Measurements from ENCODE around the gene PCDHGA1.

The PCDHGA1 gene

DNA sequence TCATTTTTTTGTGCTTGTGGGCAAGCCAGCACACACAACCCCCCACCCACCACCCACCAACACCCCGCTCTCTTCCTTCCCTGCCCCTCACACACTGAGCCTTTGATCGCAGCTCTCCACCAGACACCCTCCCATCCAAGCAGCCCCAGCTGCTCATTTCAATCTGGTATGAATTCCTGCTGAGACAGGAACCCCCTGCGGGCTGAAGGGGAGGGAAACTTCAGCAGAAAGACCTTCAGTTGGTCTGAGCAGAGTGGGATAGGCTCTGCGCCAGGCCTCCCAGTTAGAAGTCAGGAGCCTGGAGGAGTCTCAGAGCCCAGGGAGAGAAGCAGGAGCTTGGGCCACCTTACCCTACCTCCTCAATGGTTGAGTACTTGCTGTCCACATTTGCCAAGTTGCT, 165.7 kb downstream of the PCDHGA1 start:
- no peak for DNase-seq (ENCODE audit: low read depth)
- H3K4me3 ChIP-seq (ENCODE audit: low read depth, low read length): no peak overlapping the region
- TF ChIP-seq, protein P1, sequence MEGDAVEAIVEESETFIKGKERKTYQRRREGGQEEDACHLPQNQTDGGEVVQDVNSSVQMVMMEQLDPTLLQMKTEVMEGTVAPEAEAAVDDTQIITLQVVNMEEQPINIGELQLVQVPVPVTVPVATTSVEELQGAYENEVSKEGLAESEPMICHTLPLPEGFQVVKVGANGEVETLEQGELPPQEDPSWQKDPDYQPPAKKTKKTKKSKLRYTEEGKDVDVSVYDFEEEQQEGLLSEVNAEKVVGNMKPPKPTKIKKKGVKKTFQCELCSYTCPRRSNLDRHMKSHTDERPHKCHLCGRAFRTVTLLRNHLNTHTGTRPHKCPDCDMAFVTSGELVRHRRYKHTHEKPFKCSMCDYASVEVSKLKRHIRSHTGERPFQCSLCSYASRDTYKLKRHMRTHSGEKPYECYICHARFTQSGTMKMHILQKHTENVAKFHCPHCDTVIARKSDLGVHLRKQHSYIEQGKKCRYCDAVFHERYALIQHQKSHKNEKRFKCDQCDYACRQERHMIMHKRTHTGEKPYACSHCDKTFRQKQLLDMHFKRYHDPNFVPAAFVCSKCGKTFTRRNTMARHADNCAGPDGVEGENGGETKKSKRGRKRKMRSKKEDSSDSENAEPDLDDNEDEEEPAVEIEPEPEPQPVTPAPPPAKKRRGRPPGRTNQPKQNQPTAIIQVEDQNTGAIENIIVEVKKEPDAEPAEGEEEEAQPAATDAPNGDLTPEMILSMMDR (IDR thresholded peaks at IDR 0.05; ENCODE audit: insufficient read depth, low read depth, low read length, missing control alignments): no peak

GRCh38 chr5:141501761-141502160, 171.4 kb downstream of the PCDHGA1 start:
- no peak overlapping the region for H3K4me3 ChIP-seq (ENCODE audit: low read depth, low read length)
- no peak for DNase-seq (ENCODE audit: low read depth)
- TF ChIP-seq, protein P1 (IDR thresholded peaks at IDR 0.05; ENCODE audit: insufficient read depth, low read depth, low read length, missing control alignments): no peak

GRCh38 chr5:141503681-141504080, 173.4 kb downstream of the PCDHGA1 start:
- H3K4me3 ChIP-seq (ENCODE audit: low read depth, low read length): no peak overlapping the region
- no peak for DNase-seq (ENCODE audit: low read depth)
- TF ChIP-seq, protein P1 (IDR thresholded peaks at IDR 0.05; ENCODE audit: insufficient read depth, low read depth, low read length, missing control alignments): no peak

- H3K4me3 ChIP-seq (ENCODE audit: low read depth, low read length): no peak overlapping the region
- no peak for DNase-seq (ENCODE audit: low read depth)
- TF ChIP-seq, protein P1 (IDR thresholded peaks at IDR 0.05; ENCODE audit: insufficient read depth, low read depth, low read length, missing control alignments): no peak
Measured at GRCh38 chr5:141504216-141504615, 173.9 kb downstream of the PCDHGA1 start.

- TF ChIP-seq, protein P1 (IDR thresholded peaks at IDR 0.05; ENCODE audit: insufficient read depth, low read depth, low read length, missing control alignments): no peak
Measured at GRCh38 chr5:141506381-141507155, 176.3 kb downstream of the PCDHGA1 start.

DNA sequence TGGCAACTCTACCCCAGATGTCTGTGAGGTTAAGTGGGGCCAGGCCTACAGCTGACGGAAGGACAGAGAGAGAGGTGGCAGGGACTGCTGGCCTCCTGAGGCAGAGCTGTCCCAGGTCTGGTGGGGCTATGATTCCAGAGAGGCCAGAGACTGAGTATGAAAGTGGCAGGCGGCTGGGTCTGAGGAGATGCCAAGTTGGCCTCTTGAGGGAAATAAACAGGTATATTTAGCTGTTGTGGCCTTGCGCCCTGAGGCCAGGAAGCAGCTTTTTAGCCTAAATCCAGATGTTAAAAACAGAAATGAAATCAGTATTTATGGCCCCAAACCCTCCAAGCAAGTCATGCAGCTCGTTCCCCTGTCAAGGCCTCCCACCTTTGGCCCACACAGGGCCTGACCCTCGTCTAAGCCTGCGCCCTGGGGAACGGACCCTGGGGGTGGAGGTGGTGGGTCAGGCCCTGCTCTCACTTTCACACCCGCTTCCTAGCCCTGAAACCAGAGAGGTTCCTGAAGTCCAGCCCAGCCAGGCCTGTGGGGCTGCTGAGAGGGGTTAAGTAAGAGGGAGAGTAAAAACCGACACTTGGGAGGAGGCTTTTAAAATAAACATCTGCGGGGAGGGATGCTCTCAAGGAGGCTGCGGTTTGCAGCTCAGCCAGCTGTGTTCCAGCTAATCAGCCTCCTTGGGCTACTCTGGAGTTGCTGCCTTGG, 177.2 kb downstream of the PCDHGA1 start:
- TF ChIP-seq, protein P1 (IDR thresholded peaks at IDR 0.05; ENCODE audit: insufficient read depth, low read depth, low read length, missing control alignments): no peak
- peak overlapping the region; percentile 69 for H3K4me3 ChIP-seq (ENCODE audit: low read depth, low read length)
- DNase-seq (ENCODE audit: low read depth): peak; percentile 72

More at GRCh38 chr5:141506381-141507155, 176.3 kb downstream of the PCDHGA1 start:
- no peak for DNase-seq (ENCODE audit: low read depth)
- H3K4me3 ChIP-seq (ENCODE audit: low read depth, low read length): no peak overlapping the region
